SIG-M5 treated with dmso at 0.1 percent for 504 hours (cell line): ENCODE data around the gene ZMIZ1.

ENCODE experiments used
- DNase-seq: peaks from one replicate; lab custom pipeline; 2025; ENCODE audit not compliant: unreplicated experiment; lab: John Stamatoyannopoulos, UW

The ZMIZ1 gene

DNA sequence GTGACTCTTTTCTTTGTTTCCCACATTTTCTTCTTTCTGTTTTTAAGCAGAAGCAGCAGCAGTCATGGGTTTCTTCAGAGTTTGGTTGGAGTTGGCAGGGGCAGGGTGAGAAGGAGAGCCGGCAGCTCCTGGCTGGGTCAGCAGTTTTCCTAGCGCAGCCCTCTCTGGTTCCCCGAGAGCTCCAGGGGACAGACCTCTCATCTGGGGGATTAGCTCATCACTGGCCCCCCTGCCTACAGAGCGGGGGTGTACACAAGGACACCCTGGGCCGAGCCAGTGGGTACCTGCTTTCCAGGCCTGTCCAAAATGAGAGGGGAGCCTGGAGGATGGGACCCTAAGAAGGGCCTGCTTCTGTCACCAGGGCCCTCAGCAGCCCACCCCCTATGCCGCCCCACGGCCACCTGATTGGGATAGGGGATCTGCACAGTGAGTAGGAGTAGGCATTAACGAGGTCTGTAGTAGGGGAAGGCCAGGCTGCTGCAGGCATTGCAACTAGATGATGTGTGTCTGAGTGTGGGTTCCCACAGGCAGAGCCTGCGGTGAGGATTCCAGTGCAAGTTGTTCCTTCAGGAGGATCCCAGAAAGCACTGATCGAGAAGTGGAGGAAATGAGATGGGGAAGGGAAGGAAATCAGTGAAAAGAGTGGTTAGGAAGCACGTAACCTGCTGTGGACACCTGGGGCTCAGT lies 155.6 kb downstream of the ZMIZ1 start:
- no peak for DNase-seq

DNA sequence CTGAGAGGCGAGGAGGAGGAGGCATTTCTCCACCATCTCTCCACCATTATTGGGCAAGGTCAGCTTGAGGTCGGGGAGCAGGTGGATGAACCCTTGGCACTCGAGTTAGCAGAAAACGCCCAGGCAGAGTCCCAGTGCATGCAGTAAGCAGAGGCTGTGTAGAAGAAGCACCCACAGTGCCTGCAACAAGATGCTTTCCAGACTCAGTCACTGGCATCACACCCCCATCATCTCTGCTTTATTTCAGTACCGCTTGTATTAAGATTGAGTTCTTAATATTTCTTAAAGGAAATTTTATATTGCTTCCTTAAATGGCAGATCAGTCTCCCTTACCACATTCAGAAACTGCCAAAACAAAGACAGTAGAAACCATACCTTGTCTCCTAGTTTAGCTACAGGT lies 156.2 kb downstream of the ZMIZ1 start:
- DNase-seq, result no peak

DNA sequence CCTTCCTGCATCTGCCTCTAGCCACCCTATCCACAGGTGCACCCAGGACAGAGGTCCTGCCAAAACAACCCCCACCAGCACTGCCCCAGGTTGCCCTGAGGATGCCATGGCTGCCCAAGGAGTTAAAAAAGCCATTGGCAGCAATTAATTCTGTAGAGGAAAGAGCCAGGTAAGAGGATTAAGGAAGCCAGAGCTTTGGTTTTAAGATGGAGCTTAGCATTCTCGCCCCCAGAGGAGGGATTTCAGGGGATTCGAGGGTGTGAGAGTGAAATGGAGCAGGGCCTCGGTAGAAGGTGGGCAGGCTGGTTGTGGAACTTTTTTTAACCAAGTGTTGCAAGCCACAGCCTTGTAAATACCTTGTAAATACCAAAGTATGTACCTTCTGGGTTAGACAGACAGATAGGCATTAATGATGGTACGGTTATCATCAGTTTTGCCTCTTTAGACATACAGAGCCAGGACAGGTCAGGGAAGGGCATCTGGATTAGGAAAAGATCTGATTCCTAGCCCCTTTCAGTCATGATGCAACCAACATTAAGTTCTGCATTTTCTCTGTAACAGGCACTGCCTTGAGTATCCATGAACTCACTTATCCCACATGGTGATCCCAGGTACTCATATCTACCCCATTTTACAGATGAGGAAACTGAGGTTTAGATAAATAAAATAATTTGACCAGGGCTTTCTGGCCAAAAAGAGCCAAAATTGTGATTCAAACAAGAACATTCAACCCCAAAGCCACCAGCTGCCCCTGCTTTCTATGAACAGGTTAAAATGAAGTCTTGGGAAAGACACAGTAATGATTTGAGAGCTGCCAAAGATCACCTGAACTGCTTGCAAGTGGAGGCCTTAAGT lies 157.9 kb downstream of the ZMIZ1 start:
- no peak for DNase-seq

GRCh38 chr10:79229071-79229541 lies 160.3 kb downstream of the ZMIZ1 start:
- DNase-seq, result no peak

DNA sequence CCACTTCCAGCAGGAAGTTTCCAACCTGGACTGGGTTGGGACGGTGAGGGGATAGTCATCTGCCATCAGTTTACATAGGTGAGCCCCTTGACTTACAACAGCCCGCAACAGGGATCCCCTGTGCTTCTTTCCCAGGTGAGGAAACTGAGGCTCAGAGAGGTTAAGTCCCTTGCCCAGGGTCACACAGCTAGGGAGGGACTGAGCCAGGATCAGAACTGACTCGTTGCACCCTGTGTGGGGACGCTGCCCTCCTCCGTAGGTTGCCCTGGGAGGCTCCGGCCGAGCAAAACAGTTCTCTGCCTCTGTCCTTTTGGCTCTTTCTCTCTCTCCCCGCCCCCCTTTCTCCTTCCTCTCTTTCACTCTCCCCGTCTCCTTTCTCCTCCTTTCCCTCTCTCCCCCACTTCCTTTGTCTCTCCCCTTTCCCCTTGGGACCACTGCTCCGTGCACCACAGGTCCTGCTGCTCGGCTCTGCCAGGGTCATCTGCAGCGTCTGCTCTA lies 161.1 kb downstream of the ZMIZ1 start:
- no peak for DNase-seq

GRCh38 chr10:79230328-79230830 lies 161.6 kb downstream of the ZMIZ1 start:
- no peak for DNase-seq

GRCh38 chr10:79230850-79231249 lies 162.1 kb downstream of the ZMIZ1 start:
- no peak for DNase-seq

- DNase-seq, result no peak
Observed at GRCh38 chr10:79231908-79232307, 163.1 kb downstream of the ZMIZ1 start.

DNA sequence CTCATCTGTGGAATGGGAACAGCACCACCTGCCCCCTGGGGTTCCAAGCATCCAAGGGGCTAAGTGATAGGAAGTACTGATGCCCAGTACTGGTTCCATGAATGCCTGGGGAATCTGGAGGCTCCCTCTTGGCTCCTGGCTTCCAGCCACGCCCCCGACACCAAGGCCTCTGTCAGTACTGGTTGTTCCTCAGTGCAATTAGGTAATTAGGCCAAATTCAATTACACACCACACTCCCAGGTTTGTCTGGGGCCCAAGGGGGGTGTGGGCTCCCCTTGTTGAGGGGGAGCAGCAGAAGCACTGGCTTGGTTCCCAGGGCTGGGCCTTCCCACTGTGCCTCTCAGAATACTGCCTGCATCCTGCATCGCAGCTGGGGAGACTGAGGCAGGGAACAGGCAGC lies 164.1 kb downstream of the ZMIZ1 start:
- DNase-seq, result no peak

DNA sequence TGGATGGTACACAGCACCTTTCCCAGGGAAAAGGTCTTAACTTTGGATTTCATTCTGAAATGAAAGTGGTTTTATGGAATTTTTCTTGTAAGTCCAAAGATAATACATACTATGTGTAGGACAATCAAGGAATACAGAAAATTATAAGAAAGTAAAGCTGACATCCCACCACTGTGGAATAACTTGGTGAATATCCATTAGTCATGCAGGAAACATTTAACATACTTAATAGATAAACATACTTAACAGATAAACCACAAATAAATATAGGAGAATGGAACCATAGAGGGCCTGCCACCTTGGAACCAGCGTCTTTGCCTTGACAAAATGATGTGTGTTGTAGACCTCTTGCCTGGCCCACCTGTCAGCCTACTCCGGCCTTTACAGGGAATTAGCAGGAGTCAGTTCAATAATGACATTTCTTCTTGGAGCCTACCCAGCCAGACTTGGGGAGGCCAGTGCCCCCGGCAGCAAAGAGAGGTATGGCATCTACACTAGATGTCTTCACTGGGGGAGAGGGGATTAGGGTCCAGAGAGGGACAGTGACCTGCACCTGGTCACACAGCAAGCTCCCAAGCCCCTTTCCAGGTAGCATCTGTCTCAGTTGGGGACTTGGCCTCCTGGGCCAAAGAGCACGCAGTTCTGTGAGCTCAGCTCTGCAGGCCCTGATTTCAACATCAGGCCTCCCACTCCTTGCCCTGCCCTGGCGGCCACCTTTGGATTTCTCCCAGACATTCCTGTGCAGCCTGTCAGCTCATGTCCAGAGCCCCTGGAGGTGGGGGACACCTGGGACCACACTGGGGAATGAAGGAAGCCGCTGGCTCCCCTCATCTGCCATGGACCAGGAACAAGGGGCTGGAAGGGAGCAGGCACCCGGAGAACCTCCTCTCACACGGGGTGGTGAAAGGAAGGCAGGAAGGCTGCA lies 165.9 kb downstream of the ZMIZ1 start:
- no peak for DNase-seq

DNA sequence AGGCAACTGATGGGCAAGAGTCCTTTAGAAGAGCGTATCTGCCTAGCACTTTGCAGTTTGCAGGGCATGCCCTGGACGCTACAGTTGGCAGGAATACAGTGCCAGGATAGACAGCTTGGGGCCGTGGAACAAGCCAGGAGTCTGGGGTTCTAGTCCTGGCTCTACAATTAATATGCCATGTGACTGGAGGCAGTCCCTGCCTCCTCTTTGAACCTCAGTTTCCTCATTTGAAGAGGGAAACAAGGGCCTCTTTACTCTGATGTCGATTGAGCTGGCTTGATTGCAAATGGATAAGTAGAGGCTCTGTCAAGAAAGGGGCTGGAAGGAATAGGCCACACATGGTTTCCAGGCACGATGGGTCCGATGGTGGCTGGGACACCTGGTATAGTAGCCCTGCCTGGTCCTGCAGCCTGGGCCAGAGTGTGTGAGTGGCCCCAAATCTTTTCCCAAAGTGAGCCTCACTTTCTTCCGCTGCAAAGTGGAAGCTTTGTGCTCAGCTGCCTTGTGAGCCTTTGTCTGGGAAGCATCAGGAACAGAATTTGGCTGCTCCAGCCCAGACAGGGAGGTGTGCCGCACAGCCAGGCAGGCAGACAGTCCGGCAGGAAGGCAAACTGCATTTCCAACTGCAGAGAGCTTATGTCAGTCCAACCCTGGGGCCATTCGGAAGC lies 167.1 kb downstream of the ZMIZ1 start:
- DNase-seq, result no peak

- DNase-seq, result no peak
Observed at GRCh38 chr10:79236433-79236765, 167.6 kb downstream of the ZMIZ1 start.

DNA sequence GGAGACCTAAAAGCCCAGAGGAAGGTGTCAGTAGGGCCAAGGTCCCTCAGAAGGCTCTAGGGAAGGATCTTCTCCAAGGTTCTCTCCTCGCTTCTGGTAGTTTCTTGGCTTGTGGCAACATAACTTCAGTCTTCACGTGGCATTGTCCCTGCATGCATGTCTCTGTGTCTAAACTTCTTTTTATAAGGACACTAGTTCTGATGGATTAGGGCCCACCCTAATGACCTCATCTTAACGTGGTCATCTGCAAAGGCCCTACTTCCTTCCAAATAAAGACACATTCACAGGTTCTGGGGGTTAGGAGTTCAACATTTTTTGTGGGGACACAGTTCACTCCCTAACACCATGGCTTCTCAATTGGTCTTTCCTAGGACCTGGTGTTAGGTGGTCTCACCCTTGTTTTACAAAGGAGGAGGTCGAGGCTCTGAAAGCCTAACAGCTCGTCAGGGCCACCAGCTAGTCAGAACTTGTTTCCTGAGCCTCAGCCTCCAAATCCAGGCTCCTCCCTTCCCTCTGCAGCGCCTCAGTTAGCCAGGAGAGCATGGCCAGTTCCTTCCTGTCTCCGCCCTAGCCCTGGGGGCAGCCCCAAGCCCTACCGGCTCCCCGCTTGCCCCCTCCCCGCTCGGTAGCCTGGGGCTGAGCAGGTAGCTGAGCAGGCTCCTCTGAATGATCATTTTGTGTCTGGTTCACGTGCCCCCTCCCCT lies 168.8 kb downstream of the ZMIZ1 start:
- DNase-seq, result peak; percentile 27

DNA sequence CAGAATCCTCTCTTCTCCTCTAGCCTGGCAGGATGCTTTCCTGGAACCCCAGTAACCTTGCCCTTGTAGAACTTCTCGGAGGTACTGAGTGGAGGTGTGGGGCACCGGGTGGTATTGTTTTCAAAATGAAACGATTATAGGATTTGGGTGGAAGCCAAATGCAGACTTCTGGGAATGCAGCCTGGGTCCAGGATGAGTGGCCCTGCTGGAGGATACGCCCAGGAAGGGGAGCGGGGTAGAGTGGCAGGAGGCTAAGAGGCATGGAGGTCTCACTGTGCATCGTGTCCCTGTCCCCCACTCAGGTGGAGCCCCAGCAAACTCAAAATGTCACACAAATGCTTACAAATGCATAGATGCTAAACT lies 169.4 kb downstream of the ZMIZ1 start:
- no peak for DNase-seq

DNA sequence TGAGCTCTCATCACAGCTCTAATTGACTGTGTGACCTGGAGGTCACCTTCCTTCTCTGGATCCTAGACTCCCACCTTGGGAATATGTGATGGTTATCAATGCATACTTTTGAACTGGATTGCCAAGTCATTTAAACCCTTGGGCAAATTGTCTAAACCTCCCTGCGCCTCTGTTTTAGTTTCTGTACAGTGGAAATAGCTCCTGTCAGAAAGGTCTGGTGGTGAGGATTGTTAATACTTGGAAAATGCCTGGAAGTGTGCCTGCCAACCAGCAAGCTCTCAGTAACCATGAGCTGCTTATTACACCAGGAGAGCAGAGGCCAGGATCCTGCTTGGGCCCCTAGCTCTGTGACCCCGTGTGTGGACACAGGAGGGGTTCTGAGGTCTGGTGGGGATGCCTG lies 169.8 kb downstream of the ZMIZ1 start:
- no peak for DNase-seq

GRCh38 chr10:79239275-79239779 lies 170.6 kb downstream of the ZMIZ1 start:
- no peak for DNase-seq

- peak; percentile 17 for DNase-seq
Observed at GRCh38 chr10:79239924-79240581, 171.3 kb downstream of the ZMIZ1 start.

- DNase-seq, result no peak
Observed at GRCh38 chr10:79241629-79241989, 172.8 kb downstream of the ZMIZ1 start.

DNA sequence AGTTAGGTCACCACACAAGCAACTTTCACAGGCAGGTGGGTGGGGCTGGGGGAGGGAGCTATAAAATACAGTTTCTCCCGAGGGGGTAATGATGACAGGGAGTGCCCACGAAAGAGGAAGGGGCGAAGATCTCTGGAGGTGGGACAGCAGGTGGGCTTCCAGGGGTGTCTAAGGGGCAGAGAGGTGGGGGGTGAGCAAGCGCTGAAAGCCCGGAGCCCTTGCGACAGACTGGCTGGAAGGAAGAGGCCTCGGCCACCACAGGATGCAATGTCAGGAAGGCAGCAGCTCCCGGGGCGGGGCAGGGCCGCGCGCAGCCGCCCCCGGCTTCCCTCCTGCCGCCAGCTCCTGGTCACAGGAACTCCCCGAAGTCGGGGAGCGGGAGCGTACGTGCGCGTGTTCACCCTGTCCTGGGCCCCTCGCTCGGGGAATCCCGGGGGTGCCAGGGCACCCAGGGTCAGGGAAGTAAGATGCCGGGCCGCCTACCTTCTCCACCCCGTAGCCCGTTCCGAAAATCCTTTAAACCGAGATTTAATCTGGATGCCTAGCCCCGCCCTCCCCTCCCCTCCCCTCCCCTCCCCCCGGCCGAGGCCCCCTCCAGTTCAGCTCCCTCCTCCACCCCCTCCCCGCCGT lies 173.3 kb downstream of the ZMIZ1 start:
- DNase-seq, result peak; percentile 57
